GM12891 (cell line): ENCODE results near the gene WASHC4.

Experiments used
- PAX5 ChIP-seq: IDR thresholded peaks from 2 replicates; pipeline ENCODE4 v1.6.1; 2011; ENCODE audit warnings: low read length, moderate library complexity, mild to moderate bottlenecking; ENCODE audit not compliant: insufficient read depth, severe bottlenecking
- POLR2A ChIP-seq: IDR thresholded peaks from 2 replicates; pipeline ENCODE4 v1.6.1; 2011; ENCODE audit warnings: low read depth, low read length, control low read depth
- POLR2AphosphoS5 ChIP-seq: IDR thresholded peaks from 2 replicates; pipeline ENCODE4 v1.6.1; 2011; ENCODE audit warnings: low read depth, low read length, control low read depth
- SPI1 ChIP-seq: IDR thresholded peaks from 2 replicates; pipeline ENCODE4 v1.6.1; 2011; ENCODE audit warnings: low read depth, low read length, control low read depth
- TAF1 ChIP-seq: IDR thresholded peaks from 2 replicates; pipeline ENCODE4 v1.6.1; 2011; ENCODE audit warnings: low read depth, low read length, control low read depth

DNA sequence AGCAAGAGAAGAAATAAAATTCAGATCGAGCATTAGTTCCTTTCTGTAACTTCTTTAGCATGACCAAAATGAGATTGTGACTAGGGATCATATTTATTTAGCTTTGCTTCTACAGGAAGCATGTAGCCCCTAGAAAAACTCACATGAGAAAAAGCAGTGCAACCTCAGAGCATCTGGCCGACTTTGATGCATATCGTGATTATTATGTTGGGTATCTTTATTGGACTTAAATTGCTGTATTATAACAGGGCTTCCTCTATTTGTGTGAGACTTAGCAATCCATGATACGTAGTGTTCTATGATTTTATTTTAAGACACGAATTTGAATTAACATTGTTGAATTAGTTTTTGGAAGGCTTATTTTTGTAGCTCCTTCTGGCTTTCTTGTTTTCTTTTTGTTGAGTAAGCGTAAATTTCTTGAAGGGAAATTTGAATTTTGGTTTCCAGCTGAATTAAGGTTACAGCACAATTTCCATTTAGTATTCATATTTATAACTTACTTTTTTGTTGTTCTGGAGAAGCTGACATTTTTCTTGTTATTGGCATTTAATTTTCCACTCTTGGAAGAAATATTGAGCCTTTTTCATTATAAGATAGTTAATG is 33.9 kb downstream of the WASHC4 start:
- TF ChIP-seq POLR2A (no peak), POLR2AphosphoS5 (no peak), SPI1 (no peak), PAX5 (no peak), TAF1 (no peak)
